ENCODE data around the gene SLC17A7. TPM values are rescaled to one million over a fixed set of nuclear protein-coding genes. Genes with fewer than 3 reads are reported as not detected.

SLC17A7 gene
- total and polyA plus RNA-seq, 2 of the 8 experiments (the other 6 are each of a cell fraction or from before 2014, with no cell fraction given): 2.7 to 3.0 TPM

DNA sequence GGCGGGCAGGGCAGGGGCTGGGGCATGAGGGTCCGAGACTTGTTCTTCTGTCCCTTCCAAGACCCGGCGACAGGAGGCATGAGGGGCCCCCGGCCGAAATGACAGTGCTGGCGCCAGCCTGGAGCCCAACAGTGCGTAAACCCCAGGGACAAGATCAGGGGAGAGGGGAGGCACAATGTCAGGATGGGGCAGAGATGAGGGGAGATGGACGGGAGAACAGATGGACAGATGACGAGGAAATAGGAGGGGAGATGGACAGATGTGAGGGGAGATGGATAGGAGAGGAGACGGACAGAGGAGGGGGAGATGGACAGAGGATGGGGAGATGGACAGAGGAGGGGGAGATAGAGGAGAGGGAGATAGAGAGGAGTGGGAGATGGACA lies 33.2 kb upstream of the SLC17A7 start:
- Histone ChIP-seq H3K18ac (ENCODE audit: extremely low read depth, low read length) (peak overlapping the region; percentile 32; the same call in 1 of the 2 replicates), H3K56ac (replicated peaks; ENCODE audit: insufficient read length, low read depth, low read length) (no peak overlapping the region), H3K23ac (ENCODE audit: insufficient read length) (no peak overlapping the region), H3K4ac (replicated peaks; ENCODE audit: insufficient read length, low read depth, low read length) (no peak overlapping the region), H3K14ac (ENCODE audit: insufficient read length) (no peak overlapping the region), H3K4me2 (ENCODE audit: insufficient read depth in 1 of 2, low read depth in 2 of 2, low read length in 2 of 2) (peak overlapping the region; percentile 9 to 48; a peak in 2 of 4 replicates), H3K79me1 (ENCODE audit: low read depth, low read length) (no peaks in the 10 kb centered on the region), H3K4me1 (replicated peaks in 1 of 4; ENCODE audit: control insufficient read depth in 3 of 4, insufficient read depth in 4 of 4, low read length in 3 of 4) (0 out of 7 replicates have a peak, but pooled peaks cover 0 to 5% (median 0%) of the 10 kb centered on the region in 4 experiments), H2BK120ac (replicated peaks; ENCODE audit: low read depth, low read length) (no peak overlapping the region), H2BK20ac (ENCODE audit: low read length) (no peak overlapping the region), H3K27ac (ENCODE audit: low read depth, low read length) (no peak overlapping the region), H2AFZ (ENCODE audit: low read length) (no peak overlapping the region), H3K27me3 (replicated peaks in 1 of 4; ENCODE audit: control insufficient read depth in 3 of 4, extremely low read depth in 1 of 4, insufficient read depth in 3 of 4, low read length in 3 of 4) (peaks cover 0 to 5% (median 0%) of the 10 kb centered on the region in 4 experiments; a peak in 4 of 7 replicates), H4K20me1 (replicated peaks in 1 of 2; ENCODE audit: control insufficient read depth in 1 of 2, insufficient read depth in 2 of 2, low read length in 2 of 2) (no peaks in the 10 kb centered on the region), H3K23me2 (ENCODE audit: low read depth, low read length) (no peaks in the 10 kb centered on the region; the same call in 1 of the 2 replicates), H3K36me3 (ENCODE audit: control insufficient read depth in 2 of 4, insufficient read depth in 4 of 4, low read length in 3 of 4) (peaks cover 0 to 2% (median 0%) of the 10 kb centered on the region in 4 experiments; a peak in 2 of 8 replicates), H2BK15ac (ENCODE audit: low read length) (peak overlapping the region; percentile 81; the same call in 1 of the 2 replicates), H3K4me3 (ENCODE audit: extremely low read depth in 1 of 4, insufficient read depth in 2 of 4, low read depth in 3 of 4, low read length in 4 of 4) (peak overlapping the region in 1 of 4 experiments; percentile 58; a peak in 1 of 8 replicates), H2BK5ac (ENCODE audit: low read depth, low read length) (no peak overlapping the region), H2AK5ac (ENCODE audit: low read depth, low read length) (no peak overlapping the region), H2BK12ac (ENCODE audit: low read depth, low read length) (0 out of 2 replicates have a peak overlapping the region, but pooled peaks have one; percentile 27), H3K9ac (replicated peaks in 1 of 4; ENCODE audit: extremely low read depth in 1 of 4, low read depth in 3 of 4, low read length in 3 of 4) (no peak overlapping the region), H3K79me2 (ENCODE audit: control insufficient read depth in 1 of 2, insufficient read depth in 2 of 2, low read length in 2 of 2) (no peaks in the 10 kb centered on the region), H4K5ac (ENCODE audit: insufficient read length, low read depth, low read length) (no peak overlapping the region), H3K9me3 (ENCODE audit: insufficient read depth in 2 of 2, low read depth in 1 of 2, low read length in 1 of 2) (no peaks in the 10 kb centered on the region; a peak in 1 of 4 replicates), H4K8ac (ENCODE audit: extremely low read depth, insufficient read depth, low read length) (no peak overlapping the region), H4K91ac (replicated peaks; ENCODE audit: insufficient read length, low read length) (no peak overlapping the region)
- DNase-seq (ENCODE audit: low read depth in 1 of 2, low spot score in 2 of 2): no peak
- no peak for FAIRE-seq
- CTCF ChIA-PET (ENCODE audit: partially characterized antibody): interaction anchor here (0.6 to 4.7 kb wide), 6 partner anchors 8 to 96 kb away, joined by 3 to 22 read pairs (median 5); no protein-coding TSS in a partner anchor
- POLR2A ChIA-PET (ENCODE audit: partially characterized antibody): interaction anchor here (4.7 to 6.8 kb wide), 2 partner anchors 19 to 22 kb away, joined by 29 to 50 read pairs; partner anchors contain the start of genes ALDH16A1, PIH1D1 and RPS11
- 80% methylated on average over 6 of the region's 11 CpGs; no CpG with 5 or more reads in 1 of the 2 experiments for WGBS, 2 experiments (ENCODE audit: extremely low coverage in 1 of 2, insufficient coverage in 1 of 2, insufficient read length in 1 of 2, insufficient replicate concordance in 2 of 2, low coverage in 1 of 2, low lambda C conversion rate in 2 of 2, missing lambda C conversion rate in 1 of 2)
- TF ChIP-seq RXRA (IDR thresholded peaks at IDR 0.05; ENCODE audit: insufficient read depth, low read depth, low read length) (no peak), NANOG (IDR thresholded peaks at IDR 0.05; ENCODE audit: insufficient read depth, low read depth, low read length, poor library complexity, severe bottlenecking) (no peak), NRF1 (IDR thresholded peaks at IDR 0.05; ENCODE audit: low read depth, low read length) (no peak), HDAC6 (IDR thresholded peaks at IDR 0.05; ENCODE audit: low read depth, low read length) (no peak), SRF (IDR thresholded peaks at IDR 0.05; ENCODE audit: low read depth, low read length) (no peak), RFX5 (IDR thresholded peaks at IDR 0.05; ENCODE audit: borderline replicate concordance, low read depth, low read length) (no peak)
- TF ChIP-seq, protein P1, sequence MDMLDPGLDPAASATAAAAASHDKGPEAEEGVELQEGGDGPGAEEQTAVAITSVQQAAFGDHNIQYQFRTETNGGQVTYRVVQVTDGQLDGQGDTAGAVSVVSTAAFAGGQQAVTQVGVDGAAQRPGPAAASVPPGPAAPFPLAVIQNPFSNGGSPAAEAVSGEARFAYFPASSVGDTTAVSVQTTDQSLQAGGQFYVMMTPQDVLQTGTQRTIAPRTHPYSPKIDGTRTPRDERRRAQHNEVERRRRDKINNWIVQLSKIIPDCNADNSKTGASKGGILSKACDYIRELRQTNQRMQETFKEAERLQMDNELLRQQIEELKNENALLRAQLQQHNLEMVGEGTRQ (IDR thresholded peaks at IDR 0.05; ENCODE audit: low read length): no peak
